HG02840 (cell line): Measurements from ENCODE around the gene IDS.
A peak's percentile ranks its signal among the peaks of the same experiment; 100 is the strongest.
"Not testable (repeated sequence)": the region's sequence is repeated elsewhere in the genome, so short reads cannot be mapped to it uniquely, and the experiment has no call there.

Experiments used
- ATAC-seq: cut with Tn5 transposase; IDR thresholded peaks from one replicate; pipeline ENCODE4 v1.9.1; 2021; ENCODE audit warnings: mild to moderate bottlenecking, moderate library complexity, moderate number of reproducible peaks; ENCODE audit not compliant: unreplicated experiment, low FRiP score

Gene IDS

GRCh38 chrX:149503446-149503845 is 1.7 kb downstream of the IDS start:
- ATAC-seq, result peak; percentile 64

- not testable (repeated sequence) for ATAC-seq
These were observed 2.2 kb downstream of the IDS start for GRCh38 chrX:149502923-149503322.

GRCh38 chrX:149499766-149500165 is 5.3 kb downstream of the IDS start:
- ATAC-seq, result no peak

- no peak for ATAC-seq
These were observed 6.3 kb downstream of the IDS start for GRCh38 chrX:149498767-149499166.

- ATAC-seq, result no peak
These were observed 7.5 kb downstream of the IDS start for GRCh38 chrX:149497626-149498025.

GRCh38 chrX:149497054-149497453 is 8.1 kb downstream of the IDS start:
- no peak for ATAC-seq

GRCh38 chrX:149495573-149496071 is 9.5 kb downstream of the IDS start:
- ATAC-seq, result no peak

- ATAC-seq, result no peak
These were observed 10.1 kb downstream of the IDS start for GRCh38 chrX:149494844-149495565.

- no peak for ATAC-seq
These were observed 11.2 kb downstream of the IDS start for GRCh38 chrX:149493567-149494562.

GRCh38 chrX:149491812-149492211 is 13.3 kb downstream of the IDS start:
- ATAC-seq, result no peak

GRCh38 chrX:149490100-149490499 is 15.0 kb downstream of the IDS start:
- ATAC-seq, result no peak

- ATAC-seq, result not testable (repeated sequence)
These were observed 16.6 kb downstream of the IDS start for GRCh38 chrX:149488411-149489052.

- ATAC-seq, result not testable (repeated sequence)
These were observed 17.1 kb downstream of the IDS start for GRCh38 chrX:149488008-149488407.

- ATAC-seq, result no peak
These were observed 17.8 kb downstream of the IDS start for GRCh38 chrX:149487292-149487691.

GRCh38 chrX:149476513-149476912 is 28.6 kb downstream of the IDS start:
- ATAC-seq, result no peak

GRCh38 chrX:149473966-149474365 is 31.1 kb downstream of the IDS start:
- no peak for ATAC-seq

- ATAC-seq, result no peak
These were observed 32.0 kb downstream of the IDS start for GRCh38 chrX:149473092-149473491.

GRCh38 chrX:149472625-149473024 is 32.5 kb downstream of the IDS start:
- ATAC-seq, result no peak

- no peak for ATAC-seq
These were observed 33.7 kb downstream of the IDS start for GRCh38 chrX:149471397-149471796.

- ATAC-seq, result peak; percentile 87
These were observed 34.2 kb downstream of the IDS start for GRCh38 chrX:149470955-149471354.

GRCh38 chrX:149469406-149469805 is 35.7 kb downstream of the IDS start:
- no peak for ATAC-seq
